Dedifferentiated amniotic fluid mesenchymal stem cell (primary cell): Measurements from ENCODE around the gene EXO1.
"Not testable (repeated sequence)": the region's sequence is repeated elsewhere in the genome, so short reads cannot be mapped to it uniquely, and the experiment has no call there.

Experiments used
- DNase-seq: peaks from one replicate; pipeline ENCODE4 v3.0.0-alpha.2; 2016; ENCODE audit errors: extremely low spot score

EXO1 gene

GRCh38 chr1:241836941-241837340 is 11.1 kb upstream of the EXO1 start:
- DNase-seq: no peak

GRCh38 chr1:241837416-241837815 is 10.6 kb upstream of the EXO1 start:
- DNase-seq: no peak

- DNase-seq: peak; percentile 90
Measured at GRCh38 chr1:241837901-241838300, 10.1 kb upstream of the EXO1 start.

GRCh38 chr1:241838897-241839296 is 9.1 kb upstream of the EXO1 start:
- no peak for DNase-seq

DNA sequence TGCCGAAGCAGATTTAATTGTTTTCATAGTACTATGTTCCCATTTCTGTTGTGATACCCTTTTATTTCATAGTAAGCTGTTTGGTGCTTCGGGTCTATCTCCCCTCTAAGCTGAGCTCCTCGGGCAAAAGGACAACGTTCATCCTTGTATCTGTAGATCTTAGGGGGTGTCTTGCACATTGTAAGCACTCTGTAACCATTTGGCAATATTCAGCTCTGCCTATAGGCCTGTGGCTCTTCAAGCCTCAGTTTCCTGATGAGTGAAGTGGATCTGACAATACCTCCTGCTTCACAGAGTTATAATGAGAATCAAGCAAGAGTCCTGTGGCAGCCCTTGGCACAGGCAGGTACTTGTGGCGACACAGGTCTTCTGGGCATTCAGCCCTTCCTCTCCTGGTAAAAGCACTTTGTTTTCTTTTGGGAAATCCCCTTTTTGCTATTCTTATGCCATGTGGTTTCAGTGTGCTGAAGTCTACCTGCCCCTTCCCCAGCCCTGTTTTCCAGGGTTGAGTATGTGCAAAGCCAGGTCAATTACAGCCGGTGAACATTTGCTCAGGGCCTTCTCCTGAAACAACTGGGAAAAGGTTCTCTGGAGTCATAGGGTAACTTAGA is 8.5 kb upstream of the EXO1 start:
- DNase-seq: no peak

DNA sequence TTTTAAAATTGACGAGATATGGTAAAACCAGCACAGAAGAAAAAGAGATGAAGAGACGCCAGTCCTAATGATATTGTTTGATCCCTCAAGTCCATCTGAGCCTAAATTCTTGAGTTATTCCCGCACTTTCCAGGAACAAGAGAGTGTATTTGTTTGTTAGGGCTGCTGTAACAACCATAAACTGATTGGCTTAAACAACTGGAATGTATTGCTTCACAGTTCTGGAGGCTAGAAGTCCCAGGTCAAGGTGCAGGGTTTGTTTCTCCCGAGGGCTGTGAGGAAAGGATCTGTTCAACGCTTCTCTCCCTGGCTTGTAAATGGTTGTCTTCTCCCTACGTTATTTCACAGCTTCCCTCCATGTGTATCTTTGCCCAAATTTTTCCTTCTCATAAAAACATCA is 7.8 kb upstream of the EXO1 start:
- no peak for DNase-seq

DNA sequence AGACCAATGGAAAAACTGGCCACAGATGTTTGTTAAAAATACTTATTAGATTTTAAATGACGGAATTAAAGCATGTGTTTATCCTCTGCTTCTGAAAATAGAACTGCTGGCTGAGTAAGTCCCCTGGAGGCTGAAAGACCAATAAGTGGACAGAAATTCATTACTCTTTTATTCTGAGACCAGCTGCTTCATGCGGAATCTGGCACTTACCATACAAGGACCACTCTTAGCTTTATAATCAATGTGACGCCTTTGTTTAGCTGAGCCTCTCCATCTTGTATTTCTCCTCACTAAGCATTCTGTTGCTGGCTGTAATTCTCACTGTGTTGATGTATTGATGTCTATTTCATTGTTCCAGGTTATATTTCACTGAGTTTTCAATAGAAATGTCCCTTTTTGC is 6.3 kb upstream of the EXO1 start:
- DNase-seq: no peak

GRCh38 chr1:241842565-241842964 is 5.4 kb upstream of the EXO1 start:
- DNase-seq: peak; percentile 43

DNA sequence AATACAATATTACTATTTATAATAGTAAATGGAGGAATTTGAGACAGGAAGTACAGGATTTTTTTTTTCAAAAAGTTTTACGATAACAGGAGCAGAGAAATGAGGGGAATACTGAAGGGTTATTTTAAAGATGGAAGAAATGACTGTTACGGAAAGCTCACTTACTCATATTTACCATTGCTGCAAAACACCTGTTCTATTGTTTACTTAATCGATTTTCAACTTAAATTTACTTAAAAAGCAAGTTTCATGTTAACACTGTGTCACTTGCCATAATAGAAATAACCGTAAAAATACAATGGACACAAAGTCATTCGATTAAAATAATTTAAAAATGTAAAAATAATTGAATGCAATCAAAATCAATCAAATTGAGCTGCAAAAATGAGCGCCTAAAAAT is 3.4 kb upstream of the EXO1 start:
- DNase-seq: no peak

DNA sequence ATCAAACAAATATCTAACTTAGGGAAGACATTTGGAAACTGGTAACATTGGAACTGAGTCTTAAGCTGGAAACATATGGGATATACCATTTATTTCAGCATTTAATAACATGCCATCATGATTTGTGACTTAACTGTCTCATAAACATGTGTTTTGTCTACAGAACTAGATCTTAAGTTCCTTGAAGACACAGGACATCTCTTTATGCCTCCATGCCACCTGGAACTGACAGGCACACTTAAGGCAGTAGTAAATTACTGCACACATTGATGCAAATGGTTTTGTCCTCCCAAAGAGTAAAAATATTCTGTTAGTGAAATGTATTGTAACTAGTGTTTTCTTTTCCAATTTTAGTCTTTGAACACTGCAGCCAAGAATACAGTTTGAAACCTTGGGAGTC is 1.6 kb upstream of the EXO1 start:
- DNase-seq: no peak

GRCh38 chr1:241846862-241847539 is 1.0 kb upstream of the EXO1 start:
- no peak for DNase-seq

DNA sequence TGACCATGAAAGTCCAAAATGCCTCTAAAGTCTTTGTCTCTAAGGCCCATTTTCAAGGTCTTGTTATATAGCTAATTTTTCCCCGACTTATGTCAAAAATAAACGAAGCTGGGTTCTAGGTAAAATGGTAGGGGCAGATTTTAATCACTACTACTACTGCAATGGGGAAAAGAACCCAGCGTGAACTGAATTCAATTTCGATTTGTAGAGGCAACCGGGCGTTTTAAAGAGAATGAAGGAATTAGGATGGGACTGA is 536 bp upstream of the EXO1 start:
- no peak for DNase-seq

DNA sequence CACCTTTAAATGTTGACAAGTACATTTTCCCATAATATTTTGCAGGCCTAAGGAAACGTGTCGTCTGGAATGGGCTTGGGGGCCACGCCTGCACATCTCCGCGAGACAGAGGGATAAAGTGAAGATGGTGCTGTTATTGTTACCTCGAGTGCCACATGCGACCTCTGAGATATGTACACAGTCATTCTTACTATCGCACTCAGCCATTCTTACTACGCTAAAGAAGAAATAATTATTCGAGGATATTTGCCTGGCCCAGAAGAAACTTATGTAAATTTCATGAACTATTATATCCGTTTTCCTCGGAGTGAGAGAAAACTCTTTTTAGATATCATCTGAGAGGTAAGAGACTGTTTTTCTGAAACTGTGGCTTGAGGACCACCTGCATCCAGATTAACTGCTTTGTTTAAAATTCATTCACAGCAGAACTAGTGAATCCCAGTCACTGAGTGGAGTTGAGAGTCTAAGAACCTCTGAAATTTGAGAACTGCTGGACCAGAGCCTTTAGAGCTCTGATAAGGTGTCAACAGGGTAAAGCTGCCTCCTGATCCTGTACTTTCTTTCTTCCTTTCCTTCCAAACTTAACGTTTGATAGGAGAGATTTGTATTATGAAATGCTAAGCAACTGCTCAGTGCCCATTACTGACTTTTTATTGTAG is 811 bp downstream of the EXO1 start:
- no peak for DNase-seq

DNA sequence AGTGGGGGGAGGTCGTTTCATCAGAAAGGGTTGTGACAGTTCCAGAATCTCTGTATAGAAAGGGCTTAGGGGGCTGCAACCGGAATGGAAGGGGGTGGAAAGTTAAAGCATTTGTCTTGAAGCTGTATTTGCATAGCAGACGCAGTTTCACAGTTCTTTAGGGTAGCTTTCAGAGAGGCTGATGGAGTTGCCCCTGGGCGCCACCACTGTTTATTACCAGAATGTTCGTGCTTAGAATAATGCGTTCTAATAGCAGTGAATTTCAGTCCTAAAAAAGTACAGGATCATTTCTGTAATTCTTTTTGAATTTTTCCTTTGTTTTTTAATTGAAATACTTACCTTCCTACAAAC is 1.3 kb downstream of the EXO1 start:
- no peak for DNase-seq

GRCh38 chr1:241855545-241856140 is 7.6 kb downstream of the EXO1 start:
- not testable (repeated sequence) for DNase-seq

DNA sequence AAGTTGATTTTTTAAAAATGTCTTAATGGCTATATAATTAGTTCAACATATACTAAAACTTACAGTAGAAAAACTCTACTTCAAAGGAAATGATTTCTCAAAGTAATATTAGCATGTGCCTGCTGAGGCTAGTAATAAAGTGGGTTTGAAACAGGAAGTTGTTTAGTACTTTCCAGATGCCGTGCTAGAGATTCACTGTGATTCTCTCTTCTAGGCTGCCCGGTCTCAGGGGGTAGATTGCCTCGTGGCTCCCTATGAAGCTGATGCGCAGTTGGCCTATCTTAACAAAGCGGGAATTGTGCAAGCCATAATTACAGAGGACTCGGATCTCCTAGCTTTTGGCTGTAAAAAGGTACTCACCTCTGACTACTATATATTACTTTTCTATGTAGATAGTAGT is 9.1 kb downstream of the EXO1 start:
- DNase-seq: no peak

DNA sequence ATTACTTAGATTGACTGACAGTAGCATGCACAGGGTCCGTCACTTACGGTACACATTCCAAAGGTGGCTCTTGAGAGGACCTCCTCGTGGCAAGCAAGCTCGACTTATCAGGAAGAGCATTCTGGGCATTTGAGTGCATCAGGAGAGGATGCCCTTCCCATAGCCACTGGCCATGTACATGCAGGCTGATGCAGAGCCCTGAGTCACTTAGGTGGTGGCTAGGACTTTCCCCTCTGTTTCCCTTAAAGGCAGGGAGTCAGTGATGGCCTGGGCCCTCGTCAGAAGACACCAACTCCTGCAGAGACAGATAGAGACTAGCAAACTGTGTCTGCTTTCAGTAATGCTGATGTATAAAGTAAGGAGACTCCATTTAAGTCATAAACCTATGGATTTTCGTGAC is 12.9 kb downstream of the EXO1 start:
- DNase-seq: no peak

DNA sequence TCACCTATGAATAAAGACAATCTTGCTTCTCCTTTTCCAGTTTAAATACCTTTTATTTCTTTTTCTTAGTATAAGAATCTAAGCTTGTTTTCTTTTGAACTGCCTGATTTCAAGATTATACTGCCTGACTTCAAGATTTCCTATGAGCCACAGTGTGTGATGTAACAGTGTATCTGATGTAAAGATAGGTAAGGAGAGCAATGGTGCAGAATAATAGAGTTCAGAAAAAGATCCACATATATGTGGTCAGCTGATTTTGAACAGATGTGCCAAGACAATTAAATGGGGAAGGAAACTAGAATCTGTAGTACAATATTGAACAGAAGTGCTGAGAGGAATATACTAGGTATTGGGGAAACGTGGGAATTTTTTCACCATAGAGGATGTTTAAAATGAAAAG is 21.0 kb downstream of the EXO1 start:
- DNase-seq: no peak

DNA sequence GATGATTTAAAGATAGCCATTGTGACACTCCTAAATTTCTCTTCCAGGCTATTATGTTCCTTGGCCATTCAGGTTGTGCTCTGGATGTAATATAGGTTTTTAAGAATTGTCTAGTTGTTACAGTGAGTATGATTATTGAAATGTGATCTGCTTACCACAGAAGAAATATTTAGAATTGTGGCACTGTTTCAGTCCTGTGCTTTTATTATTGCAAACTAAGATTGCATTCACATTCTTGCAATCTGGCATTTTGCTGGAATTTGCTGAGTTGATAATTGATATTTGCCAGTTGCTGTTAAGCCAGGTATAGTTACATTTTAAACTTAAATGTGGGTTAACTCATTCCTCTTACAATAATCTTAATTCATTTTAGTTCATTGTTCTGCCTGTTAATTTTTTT is 22.3 kb downstream of the EXO1 start:
- DNase-seq: no peak

DNA sequence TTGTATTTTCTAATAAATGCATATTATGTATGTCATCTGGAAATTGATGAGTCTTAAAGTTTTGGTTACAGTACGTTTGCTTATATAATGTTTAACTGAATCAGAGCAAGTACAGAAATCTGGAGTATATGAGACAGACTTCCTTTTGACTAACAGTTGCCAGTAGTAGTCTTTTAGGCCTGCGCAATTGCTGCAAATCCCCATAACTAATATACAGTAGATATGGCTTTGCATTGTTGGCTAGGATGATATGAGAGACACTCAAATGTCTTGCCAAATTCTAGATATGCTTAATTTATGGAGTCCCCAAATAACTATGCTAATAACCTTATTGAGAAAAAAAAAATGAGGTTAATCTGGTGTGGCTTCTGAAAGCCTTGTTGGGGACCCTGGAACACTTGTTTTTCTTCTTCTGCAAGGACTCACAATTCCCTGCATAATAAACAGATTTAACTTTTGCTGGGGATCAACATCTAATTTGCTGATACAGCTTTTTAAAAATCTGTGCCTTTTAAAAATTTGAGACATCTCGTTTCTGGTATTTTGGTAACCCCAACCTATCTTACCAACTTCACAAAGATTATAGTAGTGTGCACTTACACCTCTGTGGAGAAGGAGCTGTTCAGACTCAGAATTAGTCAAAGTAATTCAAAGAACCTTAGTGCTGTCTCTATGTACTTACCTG is 22.9 kb downstream of the EXO1 start:
- no peak for DNase-seq

- no peak for DNase-seq
Measured at GRCh38 chr1:241881440-241881839, 33.4 kb downstream of the EXO1 start.

- DNase-seq: no peak
Measured at GRCh38 chr1:241883159-241883558, 35.2 kb downstream of the EXO1 start.

GRCh38 chr1:241888232-241888631 is 40.2 kb downstream of the EXO1 start:
- DNase-seq: no peak
